GM21528 (cell line): ENCODE results near the gene PMVK.
A peak's percentile ranks its signal among the peaks of the same experiment; 100 is the strongest.
"Not testable (repeated sequence)": the region's sequence is repeated elsewhere in the genome, so short reads cannot be mapped to it uniquely, and the experiment has no call there.

Experiments used
- ATAC-seq: cut with Tn5 transposase; IDR thresholded peaks from one replicate; pipeline ENCODE4 v1.9.1; 2021; ENCODE audit warnings: mild to moderate bottlenecking, moderate library complexity; ENCODE audit not compliant: unreplicated experiment, low FRiP score

Gene PMVK

DNA sequence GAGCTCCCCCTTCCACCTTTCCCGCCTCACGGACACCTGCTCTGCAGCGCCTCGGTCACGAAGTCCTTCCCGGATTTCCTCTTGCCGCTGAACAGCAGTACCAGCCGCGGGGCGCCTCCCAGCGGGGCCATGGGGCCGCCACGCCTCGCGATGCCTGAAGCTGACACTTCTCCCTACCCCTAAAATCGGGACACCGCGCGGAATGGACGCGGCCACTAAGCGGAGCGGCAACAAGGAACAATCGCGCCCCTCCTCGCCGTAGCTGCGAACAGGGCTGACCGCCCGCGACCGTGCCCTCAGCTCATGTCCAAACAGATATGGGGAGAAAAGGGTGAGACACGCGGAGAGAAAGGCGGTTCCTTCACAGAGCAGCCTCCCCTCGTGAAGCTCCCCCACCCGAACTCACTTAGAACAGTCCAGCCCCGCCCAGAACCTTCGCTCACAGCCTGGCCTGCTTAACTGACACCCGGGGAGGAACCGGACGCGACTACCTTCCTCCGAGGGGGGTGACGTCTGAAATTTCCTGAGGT, at the start of gene PMVK:
TSS of gene PMVK (minus strand) at position 165 of the 530 bp plus-strand sequence. CDS start at position 131, 34 bp downstream.
- peak; percentile 78 for ATAC-seq

DNA sequence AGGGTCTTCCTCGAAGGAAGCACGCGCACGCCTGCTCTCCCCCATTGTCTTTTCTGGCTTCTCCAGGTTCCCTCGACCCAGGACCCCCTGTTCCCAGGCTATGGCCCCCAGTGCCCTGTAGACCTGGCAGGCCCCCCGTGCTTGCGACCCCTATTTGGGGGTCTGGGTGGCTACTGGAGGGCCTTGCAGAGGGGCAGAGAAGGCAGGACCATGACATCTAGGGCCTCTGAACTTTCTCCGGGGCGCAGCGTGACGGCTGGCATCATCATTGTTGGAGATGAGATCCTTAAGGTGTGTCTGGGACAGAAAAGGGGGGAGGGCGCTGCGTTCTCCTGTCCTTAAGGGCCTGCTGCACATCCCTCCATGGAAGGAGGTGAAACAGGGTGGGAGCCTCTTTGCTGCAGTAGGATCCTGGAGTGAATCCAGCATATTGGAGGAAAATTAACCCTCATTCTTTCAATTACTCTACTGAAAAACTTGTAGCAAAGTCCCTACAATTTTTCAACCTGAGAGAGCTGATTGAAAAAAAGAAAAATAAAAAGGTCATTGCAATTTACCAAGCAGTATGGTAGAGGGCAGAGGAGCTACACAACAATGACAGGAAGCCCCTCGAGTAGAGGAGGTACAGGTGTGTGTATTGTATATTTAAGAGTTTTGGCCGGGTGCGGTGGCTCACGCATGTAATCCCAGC, 47.4 kb upstream of the PMVK start:
- ATAC-seq = no peak

DNA sequence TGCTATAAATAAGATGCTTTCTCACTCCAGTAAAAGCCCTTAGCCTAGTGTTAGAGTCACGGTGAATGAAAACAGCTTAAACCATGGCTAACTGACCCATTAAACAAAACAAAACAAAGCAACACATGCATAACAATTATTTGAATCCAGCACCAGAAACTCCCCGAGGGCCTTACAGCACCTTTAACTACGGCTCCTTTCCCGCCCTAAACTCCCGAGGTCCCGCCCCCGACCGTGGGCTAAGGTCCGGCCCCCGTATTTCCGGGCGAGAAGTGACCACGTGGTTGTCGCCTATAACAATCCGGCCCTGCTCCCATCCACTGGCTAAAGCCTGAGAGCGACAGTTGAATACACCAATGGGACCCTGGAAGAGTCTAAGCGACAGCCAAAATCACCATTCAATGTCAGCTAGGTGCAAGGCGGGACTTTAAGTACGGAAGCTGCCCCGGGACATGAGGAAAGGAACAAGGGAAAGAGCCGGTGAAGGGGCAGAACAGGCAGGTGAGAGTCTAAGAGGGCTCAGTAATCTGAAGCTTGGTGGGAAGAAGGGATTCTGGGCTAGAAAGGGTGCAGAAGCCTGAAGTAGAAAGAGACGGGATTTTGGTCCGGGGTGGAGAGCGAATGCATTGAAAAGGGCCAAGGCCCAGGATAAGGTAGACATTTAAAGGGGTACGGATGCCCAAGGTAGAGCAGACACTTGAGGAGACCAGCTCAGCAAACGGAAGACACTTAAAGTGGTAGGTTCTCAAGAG, 46.6 kb upstream of the PMVK start, which contains the start of gene FLAD1:
TSS of gene FLAD1 (plus strand) at position 448 of the 752 bp plus-strand sequence. CDS start 351 bp downstream, outside the sequence.
- peak; percentile 93 for ATAC-seq

DNA sequence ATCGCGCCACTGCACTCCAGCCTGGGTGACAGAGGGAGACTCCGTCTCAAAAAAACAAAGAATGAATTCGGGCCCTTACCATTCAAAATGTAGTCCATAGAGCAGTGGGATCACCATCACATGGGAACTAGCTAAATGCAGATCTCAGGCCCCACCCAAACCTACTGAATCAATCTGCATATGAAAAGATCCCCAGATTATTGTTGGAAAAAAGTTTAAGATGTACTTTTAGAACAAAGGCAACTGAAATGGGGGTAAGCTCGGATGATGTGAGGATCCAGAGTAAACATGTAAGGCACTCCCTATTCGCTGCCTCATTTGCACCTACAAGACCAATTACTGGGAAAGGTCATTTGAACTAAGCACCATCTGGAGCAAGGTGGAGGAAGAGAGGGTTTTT, 45.8 kb upstream of the PMVK start:
- ATAC-seq = no peak

DNA sequence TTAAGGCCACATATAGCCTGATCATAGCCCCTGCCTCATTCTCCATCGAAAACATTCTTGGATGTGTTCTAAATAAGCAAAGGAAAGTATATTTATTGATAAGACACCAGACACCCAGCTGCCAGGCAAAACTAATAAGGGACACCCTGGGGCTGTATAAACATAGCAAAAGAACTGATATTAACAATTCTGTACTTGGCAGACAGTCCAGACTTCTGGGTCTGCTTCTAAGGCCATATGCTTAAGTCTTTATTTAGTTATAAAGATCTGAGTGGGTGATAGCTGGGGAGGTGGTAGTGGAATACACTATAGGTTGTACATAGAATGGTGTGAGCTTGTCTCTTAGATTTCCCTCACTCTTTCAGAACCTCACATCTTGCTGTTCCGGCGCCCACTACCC, 41.8 kb upstream of the PMVK start:
- ATAC-seq = no peak

DNA sequence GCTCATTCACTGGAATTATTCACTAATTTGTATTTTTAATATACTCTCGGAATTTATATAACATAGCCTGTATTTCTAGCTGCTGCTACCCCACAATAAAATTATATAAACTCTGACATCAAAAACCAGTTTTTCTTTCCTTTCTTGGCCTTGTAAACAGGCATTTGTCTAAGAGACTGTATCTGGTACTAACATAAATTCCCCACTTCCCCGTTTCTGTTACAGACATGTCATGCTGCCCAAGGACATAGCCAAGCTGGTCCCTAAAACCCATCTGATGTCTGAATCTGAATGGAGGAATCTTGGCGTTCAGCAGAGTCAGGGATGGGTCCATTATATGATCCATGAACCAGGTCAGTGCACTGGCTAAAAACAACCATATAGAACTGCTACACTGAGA, 41.2 kb upstream of the PMVK start:
- ATAC-seq = not testable (repeated sequence)

DNA sequence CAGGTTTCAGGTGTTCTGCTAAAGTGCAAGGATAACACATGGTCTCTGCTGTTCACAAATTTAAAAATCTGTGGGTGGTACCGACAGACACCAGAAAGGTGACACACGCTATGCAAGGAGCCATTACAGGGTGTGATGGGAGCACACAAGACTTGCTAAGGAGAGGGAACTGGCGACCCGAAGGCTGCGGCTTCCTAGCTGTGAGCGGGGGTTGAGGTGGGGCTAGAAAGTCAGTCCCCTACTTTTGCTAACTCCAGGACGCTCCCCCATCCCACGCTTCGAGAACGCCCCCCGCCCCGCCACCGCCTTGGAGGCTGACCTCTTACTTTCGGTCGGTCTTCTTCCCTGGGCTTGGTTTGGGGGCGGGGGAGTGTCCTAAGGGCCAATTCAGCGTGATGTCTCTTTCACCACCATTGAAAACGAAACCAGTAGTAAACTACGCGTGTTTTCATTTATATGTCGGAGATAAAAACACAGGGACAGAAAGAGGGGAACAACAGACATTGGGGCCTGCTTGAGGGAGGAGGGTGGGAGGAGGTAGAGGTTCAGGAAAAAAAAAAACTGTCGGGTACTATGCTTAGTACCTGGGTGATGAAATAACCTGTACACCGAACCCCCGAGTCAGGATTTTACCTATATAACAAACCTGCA, 39.0 kb upstream of the PMVK start:
- no peak for ATAC-seq

DNA sequence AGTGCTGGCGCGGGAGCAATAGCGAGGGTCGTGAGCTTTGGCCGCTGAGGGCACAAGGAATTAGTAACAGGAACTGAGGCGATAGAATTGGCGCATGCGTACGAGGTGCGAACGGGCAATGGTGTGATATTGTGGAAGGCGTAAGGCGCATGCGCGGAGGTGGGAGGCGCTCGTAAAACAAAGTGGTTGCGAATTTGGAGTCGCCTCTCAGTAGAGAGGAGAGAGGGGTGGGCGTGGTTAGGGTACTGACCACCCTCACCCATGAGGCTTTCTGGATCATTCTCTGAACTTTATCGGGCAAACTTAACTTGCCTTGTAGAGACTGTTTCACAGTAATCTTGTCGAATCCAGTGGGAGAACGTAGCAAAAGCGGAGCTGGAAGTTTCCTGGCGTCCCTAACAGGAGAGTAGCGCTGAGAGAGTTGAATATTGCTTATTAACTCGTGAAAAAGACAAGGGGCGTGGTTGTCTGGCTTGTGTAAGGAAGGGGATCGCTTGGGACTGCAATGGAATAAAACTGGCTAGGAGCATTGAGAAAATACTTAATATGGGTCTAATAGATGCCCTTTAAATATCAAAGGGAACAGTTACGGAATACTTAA, 38.4 kb upstream of the PMVK start:
- peak; percentile 48 for ATAC-seq

DNA sequence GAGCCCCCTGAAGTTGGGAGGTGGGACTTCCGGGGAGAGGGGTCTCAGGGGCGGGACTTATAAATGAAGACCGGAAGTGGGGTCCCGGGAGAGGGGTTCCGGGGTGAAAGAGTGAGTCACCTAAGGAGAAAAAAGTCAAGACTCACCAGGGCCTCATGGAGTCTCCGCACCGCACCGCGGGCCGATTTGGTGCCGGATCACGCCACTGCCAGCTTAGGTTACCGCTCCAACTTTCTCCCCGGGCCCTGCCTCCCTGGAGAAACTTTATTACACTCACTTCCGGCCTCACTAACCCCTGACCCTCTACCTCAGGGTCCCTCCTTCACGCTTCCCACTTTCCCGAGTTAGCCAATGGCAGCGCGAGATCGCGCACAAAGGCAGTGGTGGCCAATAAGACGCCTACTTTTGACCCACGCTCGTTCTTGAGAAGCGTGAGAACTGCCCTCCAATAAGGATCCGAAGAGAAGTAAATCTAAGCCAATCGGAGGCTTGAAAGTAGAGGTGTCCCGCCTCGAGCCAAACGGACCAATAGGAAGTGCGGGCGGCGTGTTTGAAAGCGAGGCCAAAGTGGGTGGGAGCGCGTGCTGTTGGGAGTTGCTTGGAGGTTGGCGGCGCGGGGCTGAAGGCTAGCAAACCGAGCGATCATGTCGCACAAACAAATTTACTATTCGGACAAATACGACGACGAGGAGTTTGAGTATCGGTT, 37.7 kb upstream of the PMVK start, which contains the start of gene CKS1B:
TSS of gene CKS1B (plus strand) at position 580 of the 706 bp plus-strand sequence. CDS start at position 645, 65 bp downstream.
- ATAC-seq = peak; percentile 78

DNA sequence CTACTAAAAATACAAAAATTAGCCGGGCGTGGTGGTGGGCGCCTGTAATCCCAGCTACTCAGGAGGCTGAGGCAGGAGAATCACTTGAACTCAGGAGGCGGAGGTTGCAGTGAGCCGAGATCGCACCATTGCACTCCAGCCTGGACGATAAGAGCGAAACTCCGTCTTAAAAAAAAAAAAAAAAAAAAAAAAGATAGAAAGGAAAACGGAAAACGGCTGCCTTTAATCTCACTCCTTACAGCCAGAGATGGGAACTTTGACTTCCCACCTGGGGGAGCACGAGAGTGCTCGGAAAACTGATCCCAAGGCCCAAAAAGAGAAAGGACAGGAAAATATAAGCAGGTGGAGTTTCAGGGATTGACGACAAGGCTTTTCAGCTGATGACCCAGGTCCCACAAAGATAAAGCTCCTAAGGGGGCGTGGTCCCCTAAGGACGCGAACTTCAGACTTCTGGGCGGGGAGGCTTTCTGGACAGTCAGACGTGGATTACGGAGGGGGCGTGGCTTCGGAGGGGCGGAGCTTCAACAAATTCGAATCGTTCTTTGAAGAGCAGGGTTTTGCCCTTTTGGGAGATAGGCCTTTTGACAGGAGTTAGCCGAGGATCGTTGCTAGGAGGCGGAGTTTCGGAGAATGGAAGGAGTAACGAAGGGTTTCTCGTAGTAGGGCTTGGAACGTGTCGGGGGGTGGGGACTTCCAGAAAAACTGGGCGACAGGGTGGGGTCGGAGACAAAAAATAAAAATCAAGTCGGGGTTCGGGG, 37.0 kb upstream of the PMVK start:
- peak; percentile 5 for ATAC-seq

DNA sequence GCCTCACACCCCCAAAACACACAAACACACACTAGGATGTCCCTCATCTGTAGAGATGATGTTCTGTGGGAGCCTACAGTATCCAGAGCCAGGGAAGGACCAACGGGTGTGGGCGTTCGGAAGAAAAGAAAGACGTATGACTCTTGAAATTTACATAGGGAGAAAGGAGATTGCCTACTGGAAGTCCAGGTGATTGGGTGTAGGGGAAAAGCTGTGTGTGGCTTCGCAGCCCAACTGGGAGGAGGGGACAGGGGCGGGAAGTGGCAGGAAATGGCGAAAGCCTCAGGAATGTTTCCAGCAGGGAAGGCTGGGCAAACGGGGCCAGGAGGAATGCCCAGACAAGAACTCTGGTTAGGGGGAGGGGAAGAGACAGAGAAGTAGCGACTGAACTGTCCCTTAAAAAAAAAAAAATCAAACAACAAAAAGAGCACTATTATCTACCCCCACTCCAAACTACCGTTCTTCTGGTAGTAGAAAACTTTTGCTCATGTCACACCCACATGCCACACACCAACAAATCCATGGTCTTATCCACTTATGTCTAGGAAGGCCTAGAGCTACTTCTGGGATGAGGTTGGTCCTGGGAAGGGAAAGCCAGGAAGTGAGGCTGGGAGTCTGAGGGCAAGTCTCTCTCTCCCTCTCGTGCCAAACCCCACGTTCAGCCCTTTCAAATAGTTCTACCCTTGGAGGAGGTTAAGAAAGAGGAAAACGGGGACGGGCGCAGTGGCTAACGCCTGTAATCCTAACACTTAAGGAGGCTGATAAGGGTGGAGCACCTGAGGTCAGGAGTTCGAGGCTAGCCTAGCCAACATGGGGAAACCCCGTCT, 36.2 kb upstream of the PMVK start:
- ATAC-seq = no peak

DNA sequence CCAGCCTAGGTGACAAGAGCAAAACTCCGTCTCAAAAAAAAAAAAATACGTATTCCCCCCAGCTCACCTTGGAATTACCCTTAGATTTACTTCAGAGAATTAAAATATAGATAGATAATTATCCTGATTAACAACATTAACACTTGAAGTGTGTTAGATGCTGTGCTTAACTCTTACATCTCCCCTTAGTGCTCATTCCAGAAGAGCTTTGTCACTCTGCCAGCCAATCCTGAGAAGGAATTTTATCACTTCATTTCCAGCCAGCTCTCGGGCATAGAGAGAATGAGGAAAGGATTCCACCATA, 35.6 kb upstream of the PMVK start:
- no peak for ATAC-seq

DNA sequence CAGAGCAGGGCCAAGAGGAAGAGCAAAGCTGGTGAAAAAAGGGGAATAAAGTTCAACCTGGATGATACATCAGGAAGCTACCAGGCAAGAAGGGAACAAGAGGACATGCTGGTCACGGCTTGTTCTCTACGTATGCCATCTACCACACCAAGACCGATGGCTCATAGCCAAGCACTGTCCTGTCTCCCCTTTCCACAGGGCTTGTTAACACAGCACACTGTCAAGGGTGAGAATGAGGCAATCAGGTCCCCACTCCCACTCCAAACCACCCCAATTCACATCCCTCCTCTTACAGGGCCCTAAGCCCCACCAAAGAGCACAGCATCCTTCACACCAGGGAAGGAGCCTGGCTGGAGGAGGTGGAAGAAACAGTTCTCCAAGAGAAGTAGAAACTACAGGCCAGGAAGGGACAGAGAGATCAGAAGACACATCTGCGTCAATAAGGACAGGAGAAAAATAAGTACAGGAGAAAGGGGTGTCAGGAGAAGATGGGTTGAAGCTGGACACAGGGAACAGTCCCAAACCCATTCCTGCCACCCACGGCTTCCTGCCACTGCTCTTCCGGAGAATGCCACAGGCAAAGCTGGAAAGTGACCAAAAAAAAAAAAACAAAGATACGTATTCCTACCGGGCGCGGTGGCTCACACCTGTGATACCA, 35.0 kb upstream of the PMVK start:
- ATAC-seq = no peak

DNA sequence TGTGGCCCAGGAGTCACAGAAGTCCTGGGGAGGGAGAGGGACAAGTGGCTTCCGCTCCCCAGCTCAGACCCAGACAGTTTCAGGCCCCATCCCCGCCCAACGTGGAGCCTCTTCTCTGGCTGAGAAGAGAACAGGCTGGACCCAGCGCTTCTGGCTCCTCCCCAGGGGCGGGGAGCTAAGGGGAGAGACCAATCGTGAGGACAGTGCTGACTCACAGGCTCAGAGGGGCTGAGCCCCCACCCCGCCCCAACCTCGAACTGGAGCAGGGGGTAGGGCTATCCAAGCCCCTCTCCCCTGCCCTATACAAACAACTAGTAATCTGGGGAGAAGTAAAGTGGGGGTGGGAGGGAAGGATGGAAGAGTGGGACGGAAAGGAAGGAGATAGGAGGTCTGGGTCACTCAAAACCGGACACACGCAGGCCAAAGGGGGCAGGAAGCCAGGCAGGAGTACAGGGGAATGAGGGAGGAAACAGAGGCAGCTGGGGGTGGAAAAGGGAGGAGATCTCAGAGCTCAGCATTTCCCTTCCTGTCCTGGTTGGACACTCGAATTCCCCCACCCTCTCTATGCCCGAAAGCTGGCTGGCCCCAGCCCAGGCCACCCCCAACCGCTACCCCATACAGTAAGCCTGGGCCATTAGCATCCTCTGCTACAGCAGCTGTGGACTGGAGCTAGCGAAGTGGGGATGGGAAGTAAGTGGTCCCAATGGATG, 34.3 kb upstream of the PMVK start, which contains the start of gene SHC1:
TSS of gene SHC1 (minus strand) at position 117 of the 710 bp plus-strand sequence. CDS start 221 bp downstream, outside the sequence.
- no peak for ATAC-seq

DNA sequence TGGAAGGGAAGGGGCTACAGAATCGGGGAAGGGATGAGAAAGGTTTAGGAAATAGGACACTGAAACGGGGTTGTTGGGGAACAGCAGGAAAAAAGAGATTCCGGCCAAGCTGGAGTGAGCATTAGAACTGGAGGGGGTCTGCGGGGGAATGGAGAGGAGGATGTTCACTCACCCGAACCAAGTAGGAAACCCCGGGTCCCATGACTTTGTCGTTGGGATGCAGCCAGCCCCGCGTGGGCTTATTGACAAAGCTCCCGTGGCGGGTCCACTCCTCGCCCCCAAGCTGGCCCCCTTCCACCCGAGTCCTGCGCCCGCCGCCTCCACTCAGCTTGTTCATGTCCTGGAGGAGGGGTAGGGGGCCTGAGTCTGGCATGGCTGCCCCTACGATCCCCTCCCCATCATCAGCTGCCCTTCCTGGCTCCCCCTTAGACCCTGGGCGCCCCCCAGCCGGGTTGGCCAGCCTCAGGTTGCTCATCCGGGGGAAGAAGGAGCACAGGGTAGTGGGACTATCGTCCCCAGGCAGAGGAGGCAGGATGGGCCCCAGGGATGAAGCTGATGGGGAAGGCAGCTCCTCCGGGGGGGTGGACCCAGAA, 33.4 kb upstream of the PMVK start:
- ATAC-seq = no peak

DNA sequence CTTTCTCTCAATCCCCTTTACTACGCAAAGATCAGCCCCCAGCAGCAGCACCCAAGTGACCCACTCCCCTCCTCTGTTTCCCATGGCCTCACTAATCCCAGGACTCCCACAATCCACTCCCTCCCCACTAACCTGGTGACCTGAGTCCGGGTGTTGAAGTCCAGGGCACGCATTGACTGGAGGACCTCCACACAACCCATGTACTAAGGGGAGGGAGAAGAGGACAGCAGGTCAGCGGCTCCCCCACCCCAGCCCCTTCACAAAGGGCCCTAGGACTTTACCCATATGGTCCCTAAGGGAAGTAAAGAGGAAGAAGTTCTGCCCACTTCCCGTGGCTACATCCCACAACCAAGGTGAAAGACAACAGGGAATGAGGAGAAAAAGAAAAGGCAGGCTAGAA, 32.7 kb upstream of the PMVK start:
- ATAC-seq = no peak

DNA sequence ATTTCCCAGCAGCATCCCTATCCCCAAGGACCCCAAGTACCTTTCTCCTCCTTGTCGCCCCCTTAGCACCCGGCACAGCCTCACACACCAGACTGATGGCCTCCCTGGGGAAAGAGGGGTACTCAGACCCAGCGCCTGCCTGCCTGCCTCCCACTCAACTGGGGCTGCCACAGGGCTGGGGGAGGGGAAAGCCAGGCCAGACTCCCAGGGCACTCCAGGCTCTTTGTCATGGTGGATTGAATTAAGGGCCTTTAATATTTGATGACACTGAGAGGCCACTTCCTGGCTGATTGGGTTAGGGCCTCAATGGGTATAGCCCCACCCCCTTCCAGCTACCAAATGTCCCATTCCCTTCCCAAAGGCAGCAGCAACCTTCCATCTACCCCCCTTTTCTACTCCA, 32.2 kb upstream of the PMVK start:
- no peak for ATAC-seq
